K562 (cell line): ENCODE data around the gene CTDNEP1. TPM values are rescaled to one million over a fixed set of nuclear protein-coding genes. Genes with fewer than 3 reads are reported as not detected.
A peak's percentile ranks its signal among the peaks of the same experiment; 100 is the strongest.

ENCODE experiments used
- BMI1 ChIP-seq: fragments of 150-350 bp; IDR thresholded peaks from 2 replicates; pipeline ENCODE4 v1.6.1; 2014; ENCODE audit warnings: low read length
- CBX5 ChIP-seq: IDR thresholded peaks from 2 replicates; pipeline ENCODE4 v1.6.1; 2014; ENCODE audit warnings: low read depth, borderline replicate concordance
- CCAR2 ChIP-seq: fragments of 200-400 bp; formaldehyde crosslinking; IDR thresholded peaks from 2 replicates; pipeline ENCODE4 v1.6.1; 2017; ENCODE audit warnings: mild to moderate bottlenecking, low read depth, low read length
- CHD1 ChIP-seq: fragments of 200-600 bp; sonication (generic); IDR thresholded peaks from one replicate; pipeline ENCODE4 v1.6.1; 2012; ENCODE audit warnings: mild to moderate bottlenecking, moderate library complexity, low read length, inconsistent platforms
- GABPB1 ChIP-seq: sonication (generic); formaldehyde crosslinking; IDR thresholded peaks from 2 replicates; pipeline ENCODE4 v1.8.0; 2022; ENCODE audit warnings: mild to moderate bottlenecking, missing genetic modification reagents
- MAFG ChIP-seq: fragments of 450-650 bp; conservative IDR thresholded peaks from 2 replicates; pipeline ENCODE4 v1.6.1; 2016; ENCODE audit warnings: missing genetic modification characterization, missing compliant biosample characterization
- MAFK ChIP-seq: IDR thresholded peaks from 2 replicates; pipeline ENCODE4 v1.6.1; 2011; ENCODE audit warnings: low read length, improper control_type of control experiment
- MLLT1 ChIP-seq, 2 experiments: fragments of 450-650 bp; IDR thresholded peaks; 2 replicates each; pipeline ENCODE4 v1.6.1; 2016
- SP2 ChIP-seq: IDR thresholded peaks from 2 replicates; pipeline ENCODE4 v1.6.1; 2011; ENCODE audit warnings: mild to moderate bottlenecking, low read depth, low read length, moderate library complexity; ENCODE audit not compliant: poor library complexity, severe bottlenecking; ENCODE audit errors: extremely low read depth
- SRSF1 ChIP-seq: fragments of 200-400 bp; formaldehyde crosslinking; IDR thresholded peaks from 2 replicates; pipeline ENCODE4 v1.6.1; 2017; ENCODE audit warnings: mild to moderate bottlenecking, low read depth, low read length, moderate library complexity
- TBP ChIP-seq: optimal IDR thresholded peaks from 2 replicates; pipeline ENCODE3; 2011; ENCODE audit warnings: low read depth, low read length, improper control_type of control experiment
- ZFPM2 ChIP-seq: fragments of 250-450 bp; sonication (Bioruptor Pico); IDR thresholded peaks from 2 replicates; pipeline ENCODE4 v1.5.1; 2022; ENCODE audit warnings: mild to moderate bottlenecking
- ZKSCAN8 ChIP-seq: fragments of 200-800 bp; sonication (Bioruptor generic); IDR thresholded peaks from 2 replicates; pipeline ENCODE4 v1.6.1; 2016; ENCODE audit warnings: missing genetic modification characterization, missing compliant biosample characterization
- ZNF133 ChIP-seq: fragments of 250-450 bp; sonication (Bioruptor Pico); IDR thresholded peaks from 2 replicates; pipeline ENCODE4 v1.4.0; 2020; ENCODE audit warnings: mild to moderate bottlenecking
- ZNF407 ChIP-seq: fragments of 450-650 bp; IDR thresholded peaks from 2 replicates; pipeline ENCODE4 v1.6.1; 2016; ENCODE audit warnings: low read depth
- ZNF507 ChIP-seq: conservative IDR thresholded peaks from 2 replicates; pipeline ENCODE4 v1.6.1; 2017; ENCODE audit warnings: missing genetic modification characterization, missing compliant biosample characterization
- ZNF740 ChIP-seq, 3 experiments: fragments of 200-800 bp in 1 of 3; sonication (Bioruptor generic) in 1 of 3; sonication (generic) in 1 of 3; formaldehyde crosslinking in 1 of 3; IDR thresholded peaks; 2 replicates each; pipeline versions ENCODE4 v1.6.1 to v1.8.0; 2016 to 2022; ENCODE audit warnings: mild to moderate bottlenecking in 2 of 3, missing compliant biosample characterization in 2 of 3, missing genetic modification characterization in 2 of 3, missing genetic modification reagents in 1 of 3
- polyA plus RNA-seq, 8 experiments: library from polyadenylated mRNA; depleted of rRNA in 4 of 8; stranded (reverse) in 5 of 8; unstranded in 3 of 8; fragments of >200 nt; fragmentation: Nextera tagmentation in 2 of 8; fragmentation: Illumina TruSeq in 1 of 8; extraction: Ambion mirVana in 2 of 8; extraction: Trizol in 1 of 8; gene quantifications; 2 replicates each; pipeline versions ENCODE4 v1.2.1 to v1.2.3, GENCODE V29; 2011 to 2014; ENCODE audit warnings: inconsistent platforms in 1 of 8, missing spikeins in 1 of 8
- total RNA-seq, 7 experiments: library from RNA; depleted of rRNA in 6 of 7; stranded (reverse); fragments of >200 nt in 6 of 7; fragmentation: Illumina TruSeq in 2 of 7; extraction: Trizol in 2 of 7; gene quantifications; 2 replicates each; pipeline versions ENCODE4 v1.2.1 to v1.2.3, GENCODE V29; 2011 to 2021; ENCODE audit warnings: low replicate concordance in 1 of 7

CTDNEP1 gene
- total and polyA plus RNA-seq, 9 of the 15 experiments (the other 6 are each of a cell fraction or from before 2014, with no cell fraction given) = 10.7 to 150 (median 28.5) TPM

GRCh38 chr17:7238420-7239090 is 13.0 kb downstream of the CTDNEP1 start (continued):
- TF ChIP-seq ZNF407 (no peak), ZNF740 (CRISPR knock-in tag; IDR thresholded peaks at IDR 0.05) (peak; percentile 10; the same call in 1 of the 2 replicates), ZNF740 (tag; IDR thresholded peaks at IDR 0.05) (peak in 1 of 2 experiments; percentile 28; a peak in 2 of 4 replicates), CHD1 (peak; percentile 63), TBP (no peak), MAFK (no peak), CCAR2 (no peak), CBX5 (no peak), ZFPM2 (CRISPR knock-in tag) (no peak), SRSF1 (no peak), MAFG (tag) (no peak), ZKSCAN8 (CRISPR knock-in tag) (no peak), ZNF133 (no peak), SP2 (no peak), GABPB1 (CRISPR knock-in tag) (no peak), ZNF507 (tag) (no peak), BMI1 (no peak), MLLT1 (IDR thresholded peaks at IDR 0.05) (peak in 1 of 2 experiments; percentile 59; a peak in 1 of 4 replicates)
